ENCODE results near the gene PIK3R1.
A peak's percentile ranks its signal among the peaks of the same experiment; 100 is the strongest.

Gene PIK3R1

DNA sequence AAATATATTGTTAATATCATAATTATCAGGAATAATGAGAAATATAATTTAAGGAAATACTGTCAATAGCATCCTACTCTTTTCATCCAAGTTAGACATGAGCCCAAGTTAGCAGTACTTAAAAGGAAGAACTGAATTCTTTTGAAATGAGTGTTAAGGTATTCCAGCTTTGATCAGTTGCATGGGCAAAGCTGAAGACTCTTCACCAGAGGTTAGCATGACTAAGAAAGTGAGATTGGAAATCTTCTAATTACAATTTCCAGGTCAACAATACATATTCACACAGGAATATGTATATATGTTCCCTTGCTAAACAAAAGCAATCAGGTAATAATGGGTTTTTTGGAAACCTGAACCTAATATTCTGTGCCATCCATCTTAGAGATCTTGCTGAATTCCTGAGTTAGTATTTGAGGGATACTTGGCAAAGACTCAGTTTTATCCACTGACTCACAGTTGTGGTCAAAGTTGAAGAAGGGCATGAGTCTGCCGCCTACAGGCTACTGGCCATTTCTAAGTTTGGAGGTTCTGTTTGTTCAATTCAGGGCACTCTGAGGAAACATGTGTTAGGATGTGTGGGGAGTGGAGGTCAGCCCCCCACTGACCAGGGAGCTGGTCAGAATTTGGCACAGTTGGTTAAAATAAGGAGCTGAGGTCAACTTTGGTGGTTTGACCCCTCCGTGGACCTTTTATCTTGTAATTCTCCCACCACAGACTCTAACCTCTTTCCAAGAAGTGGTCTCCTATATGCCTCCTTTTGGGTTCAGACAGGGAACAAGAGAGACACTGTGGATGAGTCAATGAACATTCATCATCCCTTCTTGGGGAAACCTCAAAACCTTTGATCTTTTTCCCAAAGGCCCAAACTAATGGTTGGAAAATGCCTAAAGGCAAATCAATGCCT is 118.3 kb downstream of the PIK3R1 start:
- H3K4me3 Mint-ChIP-seq: no peak overlapping the region
- no peaks in the 10 kb centered on the region for H3K4me1 Mint-ChIP-seq (ENCODE audit: low read depth)
- no peaks in the 10 kb centered on the region for H3K27me3 Mint-ChIP-seq
- H3K27ac Mint-ChIP-seq: no peak overlapping the region
- H3K9me3 Mint-ChIP-seq (ENCODE audit: low read depth): no peaks in the 10 kb centered on the region
- peaks cover 3% of the 10 kb centered on the region for H3K36me3 Mint-ChIP-seq

DNA sequence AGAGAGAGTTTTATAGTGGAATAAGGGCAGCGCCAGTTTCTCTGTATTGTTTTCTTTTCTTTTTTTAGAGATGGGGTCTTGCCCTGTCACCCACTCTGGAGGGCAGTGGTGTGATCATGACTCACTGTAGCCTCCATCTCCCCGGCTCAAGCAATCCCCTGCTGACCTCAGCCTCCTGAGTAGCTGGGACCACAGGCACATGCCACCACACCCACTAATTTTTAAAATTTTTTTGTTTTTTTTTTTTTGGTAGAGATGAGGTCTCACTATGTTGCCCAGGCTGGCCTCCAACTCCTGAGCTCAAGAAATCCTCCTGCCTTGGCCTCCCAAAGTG is 119.0 kb downstream of the PIK3R1 start:
- Mint-ChIP-seq H3K27ac (no peak overlapping the region), H3K9me3 (ENCODE audit: low read depth) (no peaks in the 10 kb centered on the region), H3K36me3 (peaks cover 3% of the 10 kb centered on the region), H3K4me3 (no peak overlapping the region), H3K27me3 (no peaks in the 10 kb centered on the region), H3K4me1 (ENCODE audit: low read depth) (no peaks in the 10 kb centered on the region)

DNA sequence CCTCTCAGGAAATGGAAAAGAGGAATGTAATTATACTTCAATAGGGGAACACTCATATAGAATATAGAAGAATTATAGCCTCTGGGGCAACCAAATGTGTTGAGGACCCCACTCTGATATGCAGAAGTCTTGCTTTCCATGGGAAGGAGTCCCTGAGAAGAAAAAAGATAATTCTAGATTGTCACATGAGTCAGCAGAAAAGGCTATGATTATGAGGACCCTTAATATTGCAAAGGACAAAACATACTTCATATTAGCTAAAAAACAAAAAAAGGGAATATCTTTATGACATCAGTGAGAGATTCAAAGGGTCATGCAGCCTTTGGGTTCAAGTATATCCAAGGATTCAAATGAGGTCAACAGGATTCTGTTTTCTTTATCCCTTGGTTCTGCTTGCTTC is 119.5 kb downstream of the PIK3R1 start:
- Mint-ChIP-seq H3K27ac (no peak overlapping the region), H3K4me3 (no peak overlapping the region), H3K9me3 (ENCODE audit: low read depth) (no peaks in the 10 kb centered on the region), H3K4me1 (ENCODE audit: low read depth) (no peaks in the 10 kb centered on the region), H3K27me3 (no peaks in the 10 kb centered on the region), H3K36me3 (peaks cover 3% of the 10 kb centered on the region)

DNA sequence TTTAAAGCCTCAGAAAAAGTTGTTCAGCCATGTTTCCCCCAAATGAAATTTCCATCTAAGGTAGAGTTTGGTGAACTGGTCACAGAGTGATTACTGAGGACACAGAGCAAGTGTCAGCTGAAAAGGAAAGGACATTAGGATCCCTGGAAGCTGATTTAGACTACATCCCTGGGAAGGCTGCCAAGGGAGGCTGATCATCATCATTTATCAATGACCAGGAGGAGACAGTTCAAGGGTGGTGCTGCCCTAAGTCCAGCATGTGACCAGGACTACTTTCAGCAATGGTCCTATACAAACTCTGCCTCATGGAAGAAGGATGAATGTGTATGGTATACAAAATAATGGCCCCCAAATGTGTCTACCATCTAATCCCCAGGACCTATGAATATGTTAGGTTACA is 120.6 kb downstream of the PIK3R1 start:
- no peaks in the 10 kb centered on the region for H3K4me1 Mint-ChIP-seq (ENCODE audit: low read depth)
- H3K27ac Mint-ChIP-seq: no peak overlapping the region
- H3K9me3 Mint-ChIP-seq (ENCODE audit: low read depth): no peaks in the 10 kb centered on the region
- no peaks in the 10 kb centered on the region for H3K27me3 Mint-ChIP-seq
- H3K36me3 Mint-ChIP-seq: peaks cover 3% of the 10 kb centered on the region
- no peak overlapping the region for H3K4me3 Mint-ChIP-seq

DNA sequence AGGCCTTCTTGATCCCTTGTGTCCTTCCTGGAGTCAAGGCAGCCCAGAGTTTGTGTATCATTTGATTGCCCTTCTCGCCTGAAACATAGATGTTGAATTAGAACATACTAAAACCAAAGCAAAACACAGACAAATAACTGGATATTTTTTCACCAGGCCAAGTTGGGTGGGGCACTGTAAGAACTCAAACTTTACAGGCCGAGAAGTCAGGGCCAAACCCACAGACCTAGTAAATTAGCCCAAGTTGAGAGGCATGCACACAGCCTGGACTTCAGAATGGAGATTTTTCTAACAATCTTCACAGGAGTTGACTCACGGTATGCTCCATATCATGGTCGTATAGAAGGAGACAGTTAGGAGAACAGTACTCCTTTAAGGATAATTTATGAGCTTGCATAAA is 121.7 kb downstream of the PIK3R1 start:
- Mint-ChIP-seq H3K9me3 (ENCODE audit: low read depth) (no peaks in the 10 kb centered on the region), H3K27me3 (no peaks in the 10 kb centered on the region), H3K27ac (no peak overlapping the region), H3K4me1 (ENCODE audit: low read depth) (no peaks in the 10 kb centered on the region), H3K36me3 (peaks cover 3% of the 10 kb centered on the region), H3K4me3 (no peak overlapping the region)

DNA sequence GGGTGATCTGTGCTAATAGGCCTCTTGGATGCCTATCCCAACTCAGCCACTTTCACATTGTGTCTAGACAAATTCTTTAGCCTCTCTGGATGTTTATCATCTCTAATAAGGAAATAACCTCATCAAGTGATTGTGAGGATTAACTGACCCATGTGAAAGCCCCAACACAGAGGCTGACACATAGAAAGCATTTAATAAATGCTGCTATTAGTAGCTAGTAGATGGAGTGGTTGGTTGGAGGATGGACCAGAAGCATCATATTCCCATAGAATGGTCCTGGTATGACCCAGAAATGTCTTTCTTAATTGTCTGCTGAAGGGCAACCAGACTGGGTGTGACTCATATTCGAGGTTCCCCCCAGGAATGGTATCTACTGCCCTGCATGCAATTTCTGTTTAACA is 124.4 kb downstream of the PIK3R1 start:
- Mint-ChIP-seq H3K9me3 (ENCODE audit: low read depth) (no peaks in the 10 kb centered on the region), H3K36me3 (peaks cover 3% of the 10 kb centered on the region), H3K4me1 (ENCODE audit: low read depth) (peaks cover 16% of the 10 kb centered on the region), H3K4me3 (no peak overlapping the region), H3K27me3 (no peaks in the 10 kb centered on the region), H3K27ac (no peak overlapping the region)

DNA sequence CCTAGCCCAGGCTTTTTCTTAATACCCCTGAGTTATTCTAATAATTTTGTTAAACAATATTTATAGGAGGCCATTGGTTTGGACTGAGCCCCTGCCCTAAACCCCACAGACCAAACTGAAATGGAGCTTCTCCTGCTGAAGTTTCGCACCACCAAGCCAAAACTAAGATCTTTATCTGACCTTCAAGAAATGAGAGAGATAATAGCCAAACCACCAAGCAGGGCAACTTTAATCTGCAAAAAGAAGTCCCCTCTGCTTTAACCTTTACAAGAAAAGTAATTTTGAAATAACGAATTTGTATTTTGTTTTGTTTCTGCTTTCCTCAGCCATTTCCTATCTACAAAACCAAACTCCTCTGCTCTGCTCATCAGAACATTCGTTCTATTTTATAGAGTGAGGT is 125.5 kb downstream of the PIK3R1 start:
- Mint-ChIP-seq H3K27ac (no peak overlapping the region), H3K36me3 (no peaks in the 10 kb centered on the region), H3K4me3 (no peak overlapping the region), H3K4me1 (ENCODE audit: low read depth) (peaks cover 20% of the 10 kb centered on the region), H3K27me3 (no peaks in the 10 kb centered on the region), H3K9me3 (ENCODE audit: low read depth) (no peaks in the 10 kb centered on the region)

DNA sequence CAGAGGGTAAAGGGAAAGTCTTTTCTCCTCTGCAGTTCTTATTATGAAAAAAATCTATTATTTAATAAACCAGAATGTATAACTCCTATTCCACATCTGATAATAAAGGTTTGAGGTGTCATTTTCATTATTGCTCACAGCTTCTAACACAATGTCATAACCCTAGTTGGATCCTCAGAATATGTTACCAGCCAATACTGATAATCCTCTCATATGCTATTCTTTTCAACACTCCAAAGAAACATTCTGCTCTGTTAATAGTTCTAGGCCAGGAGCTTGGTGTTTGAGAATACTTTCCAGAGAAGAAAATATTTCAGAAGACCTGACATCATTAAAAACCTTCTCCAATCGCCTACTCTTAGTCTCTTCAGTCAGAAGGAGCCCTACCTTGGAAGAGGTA is 127.1 kb downstream of the PIK3R1 start:
- H3K27me3 Mint-ChIP-seq: no peaks in the 10 kb centered on the region
- H3K9me3 Mint-ChIP-seq (ENCODE audit: low read depth): peaks cover 2% of the 10 kb centered on the region
- no peak overlapping the region for H3K27ac Mint-ChIP-seq
- no peak overlapping the region for H3K4me3 Mint-ChIP-seq
- H3K36me3 Mint-ChIP-seq: peaks cover 2% of the 10 kb centered on the region
- H3K4me1 Mint-ChIP-seq (ENCODE audit: low read depth): peaks cover 20% of the 10 kb centered on the region

DNA sequence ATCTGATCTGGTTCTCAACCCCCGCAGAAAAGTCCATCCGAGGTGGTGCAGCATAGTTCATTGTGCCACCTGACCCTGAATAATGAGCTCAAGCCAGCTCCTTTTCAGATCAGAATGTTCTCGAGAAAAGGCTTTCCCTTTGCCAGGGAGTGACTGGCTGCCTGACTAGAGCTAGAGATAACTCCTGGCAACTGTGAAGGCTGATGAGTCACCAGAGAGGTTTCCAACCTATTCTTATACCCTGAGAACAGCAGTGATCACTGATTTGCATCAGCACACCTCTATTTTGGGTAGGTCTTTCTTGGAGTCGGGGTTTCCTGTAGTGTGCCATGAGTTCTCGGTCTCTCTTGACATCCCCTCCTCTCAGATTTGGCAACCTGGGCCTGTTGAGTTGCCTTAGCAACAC is 127.9 kb downstream of the PIK3R1 start:
- H3K4me3 Mint-ChIP-seq: no peak overlapping the region
- H3K9me3 Mint-ChIP-seq (ENCODE audit: low read depth): peaks cover 7% of the 10 kb centered on the region
- no peak overlapping the region for H3K27ac Mint-ChIP-seq
- H3K36me3 Mint-ChIP-seq: peaks cover 4% of the 10 kb centered on the region
- H3K27me3 Mint-ChIP-seq: no peaks in the 10 kb centered on the region
- H3K4me1 Mint-ChIP-seq (ENCODE audit: low read depth): peaks cover 20% of the 10 kb centered on the region

DNA sequence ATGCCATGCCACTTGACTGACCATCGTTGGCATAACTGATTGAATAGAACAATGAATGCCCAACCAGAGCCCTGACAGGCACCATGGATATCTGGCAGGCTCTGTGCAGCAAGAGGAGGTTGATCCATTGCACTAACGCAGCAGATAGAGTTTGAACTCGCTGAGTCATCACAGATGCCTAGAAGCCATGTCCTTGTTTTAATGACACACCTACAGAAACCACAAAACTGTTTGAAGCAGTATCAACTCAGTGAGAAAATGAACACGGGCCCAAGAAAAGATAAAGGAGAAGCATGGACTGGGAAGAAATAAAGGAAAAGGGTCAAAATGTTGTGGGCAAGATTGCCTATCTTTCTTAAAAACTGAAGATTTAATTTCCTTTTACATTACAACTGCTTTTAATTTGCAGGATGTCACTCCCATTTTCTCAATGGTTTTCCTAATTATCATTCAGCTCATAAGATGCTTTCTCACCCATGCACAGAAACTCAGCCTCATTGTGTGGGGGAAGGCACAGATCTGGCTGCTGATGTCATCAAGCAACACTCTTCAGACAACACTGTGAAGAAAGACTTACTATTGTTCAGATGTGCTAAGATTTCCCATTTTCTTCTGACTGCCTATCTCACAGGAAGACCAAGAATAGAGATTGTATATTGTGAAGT is 129.0 kb downstream of the PIK3R1 start:
- Mint-ChIP-seq H3K4me1 (ENCODE audit: low read depth) (peaks cover 20% of the 10 kb centered on the region), H3K27me3 (no peaks in the 10 kb centered on the region), H3K36me3 (peaks cover 4% of the 10 kb centered on the region), H3K9me3 (ENCODE audit: low read depth) (peaks cover 7% of the 10 kb centered on the region), H3K4me3 (peak overlapping the region; percentile 27), H3K27ac (peak overlapping the region; percentile 12)

DNA sequence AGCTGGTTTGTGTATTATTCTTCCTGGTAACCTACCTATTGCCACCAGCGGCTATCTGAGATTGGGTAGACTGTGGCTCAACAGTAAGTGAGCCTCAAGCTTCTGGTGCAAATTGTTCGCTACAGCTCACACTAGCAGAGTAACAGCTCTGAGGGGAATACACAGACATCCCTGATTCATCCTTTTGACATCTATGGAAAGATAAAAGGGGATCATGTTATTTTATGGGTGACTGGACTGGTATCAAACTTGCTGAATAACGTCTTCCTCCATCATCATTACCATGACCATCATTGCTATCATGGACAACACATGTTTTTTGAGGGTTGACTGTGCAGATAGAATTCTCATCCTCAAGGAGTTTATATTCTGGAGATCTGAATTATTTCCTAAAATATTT is 129.6 kb downstream of the PIK3R1 start:
- peaks cover 7% of the 10 kb centered on the region for H3K9me3 Mint-ChIP-seq (ENCODE audit: low read depth)
- H3K27me3 Mint-ChIP-seq: no peaks in the 10 kb centered on the region
- peak overlapping the region; percentile 12 for H3K27ac Mint-ChIP-seq
- H3K36me3 Mint-ChIP-seq: peaks cover 4% of the 10 kb centered on the region
- peaks cover 20% of the 10 kb centered on the region for H3K4me1 Mint-ChIP-seq (ENCODE audit: low read depth)
- H3K4me3 Mint-ChIP-seq: no peak overlapping the region

DNA sequence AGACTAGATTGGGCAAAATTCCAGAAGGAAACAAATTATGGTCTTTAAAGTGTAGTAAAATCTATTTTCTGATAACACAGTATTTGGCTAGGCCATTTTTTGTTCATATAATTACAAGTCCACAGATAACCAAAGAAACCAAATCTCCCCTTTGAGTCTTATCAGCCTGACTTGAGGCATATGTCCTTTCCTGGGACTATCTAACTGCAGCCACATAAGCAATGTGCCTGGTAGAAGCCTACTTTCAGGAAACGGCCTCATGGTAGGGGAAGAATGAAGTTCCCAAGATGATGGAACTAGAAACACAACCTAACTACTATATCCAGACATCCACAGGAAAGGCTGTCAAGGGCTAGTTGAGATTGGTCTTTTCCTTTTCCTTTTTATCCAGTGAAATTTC is 130.0 kb downstream of the PIK3R1 start:
- Mint-ChIP-seq H3K9me3 (ENCODE audit: low read depth) (peaks cover 7% of the 10 kb centered on the region), H3K4me1 (ENCODE audit: low read depth) (peaks cover 20% of the 10 kb centered on the region), H3K36me3 (peaks cover 4% of the 10 kb centered on the region), H3K27me3 (no peaks in the 10 kb centered on the region), H3K4me3 (no peak overlapping the region), H3K27ac (no peak overlapping the region)

DNA sequence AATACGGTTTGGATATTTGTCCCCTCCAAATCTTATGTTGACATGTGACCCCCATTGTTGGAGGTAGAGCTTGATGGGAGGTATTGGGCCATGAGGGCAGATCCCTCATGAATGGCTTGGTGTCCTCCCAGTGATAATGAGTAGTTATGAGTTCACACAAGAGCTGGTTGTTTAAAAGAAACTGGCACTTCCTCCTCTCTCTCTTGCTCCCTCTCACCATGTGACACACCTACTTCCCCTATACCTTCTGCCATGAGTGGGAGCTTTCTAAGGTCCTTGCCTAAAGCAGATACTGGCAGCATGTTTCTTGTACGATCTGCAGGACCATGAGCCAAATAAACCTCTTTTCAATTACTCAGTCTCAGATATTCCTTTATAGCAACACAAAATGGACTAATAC is 132.0 kb downstream of the PIK3R1 start:
- H3K27ac Mint-ChIP-seq: no peak overlapping the region
- H3K36me3 Mint-ChIP-seq: peaks cover 4% of the 10 kb centered on the region
- H3K27me3 Mint-ChIP-seq: no peaks in the 10 kb centered on the region
- peaks cover 20% of the 10 kb centered on the region for H3K4me1 Mint-ChIP-seq (ENCODE audit: low read depth)
- H3K4me3 Mint-ChIP-seq: no peak overlapping the region
- peaks cover 7% of the 10 kb centered on the region for H3K9me3 Mint-ChIP-seq (ENCODE audit: low read depth)

DNA sequence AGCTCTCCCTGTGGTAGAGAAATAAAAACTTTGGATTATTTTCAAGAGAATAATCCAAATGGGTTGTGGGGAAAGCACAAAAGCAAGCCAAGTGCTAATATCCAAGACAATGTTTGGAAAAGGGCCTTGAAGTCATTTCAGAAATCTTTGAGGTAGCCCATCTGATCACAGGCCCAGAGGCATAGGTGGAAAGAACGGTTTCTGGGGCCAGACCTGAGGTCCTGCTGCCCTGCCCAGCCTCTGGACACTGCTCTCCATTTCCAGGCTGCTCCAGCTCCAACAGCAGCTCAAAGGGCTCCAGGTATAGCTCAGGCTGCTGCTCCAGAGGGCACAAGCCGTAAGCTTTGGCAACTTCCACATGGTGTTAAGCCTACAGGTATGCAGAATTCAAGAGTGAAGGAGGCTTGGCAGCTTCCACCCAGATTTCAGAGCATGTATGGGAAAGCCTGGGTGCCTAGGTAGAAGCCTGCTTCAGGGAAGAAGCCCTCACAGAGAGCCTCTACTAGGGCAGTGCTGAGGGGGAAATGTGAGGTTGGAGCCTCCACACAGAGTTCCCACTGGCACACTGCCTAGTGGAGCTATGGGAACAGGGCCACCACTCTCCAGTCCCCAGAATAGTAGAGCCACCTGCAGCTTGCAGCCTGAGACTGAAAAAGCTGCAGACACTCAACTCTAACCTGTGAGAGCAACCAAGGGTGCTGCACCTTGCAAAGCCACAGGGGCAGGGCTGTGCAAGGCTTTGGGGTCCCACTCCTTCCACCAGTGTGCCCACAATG is 133.1 kb downstream of the PIK3R1 start:
- Mint-ChIP-seq H3K4me3 (no peak overlapping the region), H3K27ac (no peak overlapping the region), H3K27me3 (no peaks in the 10 kb centered on the region), H3K9me3 (ENCODE audit: low read depth) (peaks cover 7% of the 10 kb centered on the region), H3K36me3 (peaks cover 4% of the 10 kb centered on the region), H3K4me1 (ENCODE audit: low read depth) (peaks cover 16% of the 10 kb centered on the region)

DNA sequence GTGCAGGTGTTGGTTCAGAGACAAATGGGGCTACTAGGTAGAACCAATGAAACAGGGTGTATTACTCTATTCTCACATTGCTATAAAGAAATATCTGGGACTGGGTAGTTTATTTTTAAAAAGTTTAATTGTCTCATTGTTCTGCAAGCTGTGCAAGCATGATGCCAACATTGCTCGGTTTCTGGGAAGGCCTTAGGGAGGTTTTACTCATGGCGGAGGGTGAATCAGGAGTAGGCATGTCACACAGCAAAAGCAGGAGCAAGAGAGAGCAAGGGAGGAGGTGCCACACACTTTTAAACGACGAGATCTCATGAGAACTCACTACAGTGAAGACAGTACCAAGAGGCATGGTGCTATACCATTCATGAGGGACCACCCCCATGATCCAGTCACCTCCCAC is 134.6 kb downstream of the PIK3R1 start:
- Mint-ChIP-seq H3K27me3 (no peaks in the 10 kb centered on the region), H3K4me1 (ENCODE audit: low read depth) (peaks cover 2% of the 10 kb centered on the region), H3K27ac (no peak overlapping the region), H3K9me3 (ENCODE audit: low read depth) (peaks cover 7% of the 10 kb centered on the region), H3K36me3 (peaks cover 4% of the 10 kb centered on the region), H3K4me3 (no peak overlapping the region)

All from activated naive CD8-positive, alpha-beta T cell (primary cell).